HG02852 (cell line): ENCODE data around the gene ALDH1A3.

Experiments used
- ATAC-seq: cut with Tn5 transposase; IDR thresholded peaks from one replicate; pipeline ENCODE4 v1.9.1; 2021; ENCODE audit warnings: mild to moderate bottlenecking, moderate library complexity; ENCODE audit not compliant: unreplicated experiment

The ALDH1A3 gene

DNA sequence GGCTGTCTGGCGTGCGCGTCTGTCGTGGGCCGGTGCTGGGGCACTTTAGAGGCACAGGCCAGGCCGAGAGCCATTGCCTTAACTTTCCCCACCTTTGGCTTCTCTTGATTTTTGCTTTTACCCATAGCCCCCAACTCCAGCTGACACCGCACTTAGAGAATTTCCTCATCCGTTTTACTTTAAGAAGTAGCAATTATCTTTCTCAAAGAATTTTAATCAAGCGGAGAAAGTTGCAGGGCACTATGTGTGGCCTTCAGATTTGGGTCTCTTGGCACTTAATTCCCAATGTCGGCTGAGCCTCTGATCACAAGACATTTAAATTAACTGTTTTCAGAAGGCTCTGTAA lies 1.2 kb downstream of the ALDH1A3 start:
- ATAC-seq, result no peak

- no peak for ATAC-seq
Measured at GRCh38 chr15:100881573-100882336, 2.1 kb downstream of the ALDH1A3 start.

- no peak for ATAC-seq
Measured at GRCh38 chr15:100885116-100885515, 5.5 kb downstream of the ALDH1A3 start.

- ATAC-seq, result no peak
Measured at GRCh38 chr15:100885811-100886210, 6.2 kb downstream of the ALDH1A3 start.

DNA sequence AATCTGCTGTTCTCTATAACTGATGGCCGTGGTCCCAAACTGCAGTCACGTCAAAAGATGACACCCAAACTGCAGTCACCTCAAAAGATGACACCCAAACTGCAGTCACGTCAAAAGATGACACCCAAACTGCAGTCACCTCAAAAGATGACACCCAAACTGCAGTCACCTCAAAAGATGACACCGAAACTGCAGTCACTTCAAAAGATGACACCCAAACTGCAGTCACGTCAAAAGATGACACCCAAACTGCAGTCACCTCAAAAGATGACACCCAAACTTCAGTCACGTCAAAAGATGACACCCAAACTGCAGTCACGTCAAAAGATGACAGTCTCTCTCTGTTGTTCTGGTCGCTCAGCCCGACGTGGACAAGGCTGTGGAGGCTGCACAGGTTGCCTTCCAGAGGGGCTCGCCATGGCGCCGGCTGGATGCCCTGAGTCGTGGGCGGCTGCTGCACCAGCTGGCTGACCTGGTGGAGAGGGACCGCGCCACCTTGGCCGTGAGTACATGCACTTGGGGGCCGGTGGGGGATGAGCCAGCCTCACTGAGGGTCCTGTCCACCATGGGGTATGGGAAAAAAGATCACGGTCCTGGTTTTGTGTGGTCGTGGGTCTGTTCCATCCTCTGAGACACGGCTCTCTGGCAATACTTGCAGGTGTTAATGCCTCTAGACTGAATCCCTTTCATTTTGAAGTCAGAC lies 7.7 kb downstream of the ALDH1A3 start:
- no peak for ATAC-seq

- no peak for ATAC-seq
Measured at GRCh38 chr15:100889385-100890050, 9.9 kb downstream of the ALDH1A3 start.

DNA sequence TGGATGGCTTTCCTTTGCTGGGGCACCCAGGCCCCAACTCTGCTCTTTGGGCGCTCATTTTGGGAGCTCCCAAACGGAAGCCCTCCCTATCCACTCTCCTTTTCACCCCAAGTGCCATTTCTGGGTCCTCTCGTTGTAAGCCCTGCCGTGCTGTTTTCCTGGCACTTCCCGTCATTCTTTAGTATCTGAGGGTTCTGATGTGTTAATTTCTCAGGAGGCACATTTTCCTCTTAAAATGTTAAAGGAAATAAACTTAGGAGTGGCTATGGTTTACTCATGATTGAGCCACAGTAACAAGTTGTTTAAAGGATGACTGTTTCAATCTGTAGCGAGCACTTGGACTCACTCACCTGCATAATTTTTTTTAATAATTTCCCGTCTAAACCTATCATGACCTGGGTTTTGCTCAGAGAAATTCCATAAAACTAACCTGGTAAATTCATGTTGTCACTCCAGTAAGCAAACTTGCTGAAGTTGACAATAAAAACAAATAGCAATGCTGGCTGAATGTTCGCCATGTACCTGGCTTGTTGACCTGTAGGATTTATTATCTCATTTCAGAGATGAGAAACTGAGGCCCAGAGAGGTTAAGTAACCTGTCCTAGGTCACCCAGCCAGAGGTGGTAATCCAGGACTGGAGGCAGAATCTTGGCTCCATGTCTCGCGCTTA lies 10.6 kb downstream of the ALDH1A3 start:
- ATAC-seq, result no peak

- ATAC-seq, result no peak
Measured at GRCh38 chr15:100890850-100891249, 11.2 kb downstream of the ALDH1A3 start.

DNA sequence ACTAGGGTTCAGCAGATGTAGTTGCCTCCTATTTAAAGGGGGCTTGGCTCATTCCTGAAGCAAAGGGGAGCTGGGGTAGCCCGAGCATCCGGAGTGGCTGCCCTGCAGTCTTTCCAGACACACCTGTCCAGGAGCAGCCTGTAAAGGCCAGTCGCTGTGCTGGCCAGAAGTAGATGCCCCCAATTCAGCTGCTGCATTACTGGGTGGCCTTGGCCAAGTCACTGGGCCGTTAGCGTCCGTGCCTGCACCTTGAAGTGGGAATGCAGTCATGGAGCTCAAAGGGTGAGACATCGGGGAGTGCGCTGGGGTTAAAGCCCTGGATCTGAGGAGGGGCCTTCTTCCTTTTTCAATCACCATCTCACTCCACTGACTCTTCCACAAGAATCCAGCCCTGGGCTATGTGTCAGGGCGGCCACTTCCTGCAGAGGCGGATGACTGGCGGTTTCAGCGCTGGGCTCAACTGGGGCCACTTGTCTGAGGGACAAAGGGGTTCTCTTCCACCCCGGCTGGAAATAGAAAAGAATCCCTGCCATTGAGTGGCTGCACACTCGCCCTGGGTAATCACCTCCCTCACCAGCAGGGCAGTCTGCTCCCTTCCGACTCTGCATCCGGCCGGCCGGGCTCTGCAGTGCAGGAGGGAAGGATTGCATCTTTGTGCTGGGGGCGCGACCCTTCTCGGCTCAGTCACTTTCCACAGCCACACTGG lies 11.8 kb downstream of the ALDH1A3 start:
- ATAC-seq, result no peak

DNA sequence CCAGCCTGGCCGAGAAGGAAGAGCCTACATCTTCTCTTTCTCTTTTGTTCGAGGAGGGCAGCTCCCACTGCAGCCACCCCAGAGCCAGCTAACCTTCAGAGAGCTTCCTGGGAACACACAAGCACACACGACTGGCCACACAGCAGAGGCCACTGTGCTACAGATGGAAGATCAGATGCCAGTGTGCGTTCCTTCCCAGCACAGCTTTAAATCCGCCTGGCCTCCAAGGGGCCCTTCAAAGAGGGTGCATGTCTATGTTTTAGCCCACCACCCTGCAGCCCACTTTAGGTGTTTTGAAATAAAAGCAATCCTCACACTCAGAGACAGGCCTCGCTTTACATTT lies 12.4 kb downstream of the ALDH1A3 start:
- no peak for ATAC-seq

DNA sequence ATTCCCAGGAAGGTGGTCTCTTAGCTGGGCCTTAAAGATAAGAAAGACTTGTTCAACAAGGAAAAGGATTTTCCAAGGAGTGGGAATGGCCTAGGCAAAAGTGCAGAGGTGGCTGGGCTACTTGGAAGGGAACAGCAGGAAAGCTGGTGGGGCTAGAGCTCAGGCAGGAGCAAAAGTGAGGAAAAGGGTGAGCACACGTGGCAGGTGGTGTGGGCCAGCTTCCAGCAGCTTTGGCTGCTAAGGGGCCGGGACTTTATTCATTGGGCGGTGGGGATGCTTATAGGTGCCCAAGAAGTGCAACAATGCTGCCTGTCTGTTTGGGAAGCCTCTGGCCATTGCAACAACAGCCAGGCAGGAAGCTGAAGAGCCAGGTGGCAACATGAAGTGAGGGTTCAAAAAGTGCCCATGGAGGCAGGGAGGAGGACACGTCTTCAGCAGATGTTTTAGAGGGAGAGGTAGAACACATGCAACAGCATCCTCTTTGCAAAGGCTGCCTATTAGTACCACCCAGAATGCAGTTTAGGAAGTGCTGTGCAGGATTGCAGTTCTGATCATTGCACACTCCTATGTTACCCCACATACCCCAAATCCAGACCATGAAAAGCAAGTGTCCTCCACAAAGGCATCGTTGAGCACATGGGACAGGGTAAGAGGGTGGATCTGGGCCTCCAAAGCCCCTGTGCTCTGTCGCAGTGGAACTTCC lies 13.8 kb downstream of the ALDH1A3 start:
- ATAC-seq, result no peak

DNA sequence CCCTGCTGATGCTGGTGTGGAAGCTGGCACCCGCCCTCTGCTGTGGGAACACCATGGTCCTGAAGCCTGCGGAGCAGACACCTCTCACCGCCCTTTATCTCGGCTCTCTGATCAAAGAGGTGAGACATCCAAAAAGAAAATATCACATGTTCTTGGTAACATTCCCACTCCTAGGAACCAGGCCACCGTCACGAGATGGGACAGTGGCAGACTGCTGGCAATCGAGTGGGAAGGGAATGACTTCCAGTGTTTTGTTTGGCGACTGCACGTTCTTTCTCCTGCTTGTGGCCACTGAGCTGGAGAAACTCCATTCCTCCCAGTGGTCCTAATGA lies 14.3 kb downstream of the ALDH1A3 start:
- ATAC-seq, result no peak

GRCh38 chr15:100895721-100896120 lies 16.1 kb downstream of the ALDH1A3 start:
- ATAC-seq, result no peak

DNA sequence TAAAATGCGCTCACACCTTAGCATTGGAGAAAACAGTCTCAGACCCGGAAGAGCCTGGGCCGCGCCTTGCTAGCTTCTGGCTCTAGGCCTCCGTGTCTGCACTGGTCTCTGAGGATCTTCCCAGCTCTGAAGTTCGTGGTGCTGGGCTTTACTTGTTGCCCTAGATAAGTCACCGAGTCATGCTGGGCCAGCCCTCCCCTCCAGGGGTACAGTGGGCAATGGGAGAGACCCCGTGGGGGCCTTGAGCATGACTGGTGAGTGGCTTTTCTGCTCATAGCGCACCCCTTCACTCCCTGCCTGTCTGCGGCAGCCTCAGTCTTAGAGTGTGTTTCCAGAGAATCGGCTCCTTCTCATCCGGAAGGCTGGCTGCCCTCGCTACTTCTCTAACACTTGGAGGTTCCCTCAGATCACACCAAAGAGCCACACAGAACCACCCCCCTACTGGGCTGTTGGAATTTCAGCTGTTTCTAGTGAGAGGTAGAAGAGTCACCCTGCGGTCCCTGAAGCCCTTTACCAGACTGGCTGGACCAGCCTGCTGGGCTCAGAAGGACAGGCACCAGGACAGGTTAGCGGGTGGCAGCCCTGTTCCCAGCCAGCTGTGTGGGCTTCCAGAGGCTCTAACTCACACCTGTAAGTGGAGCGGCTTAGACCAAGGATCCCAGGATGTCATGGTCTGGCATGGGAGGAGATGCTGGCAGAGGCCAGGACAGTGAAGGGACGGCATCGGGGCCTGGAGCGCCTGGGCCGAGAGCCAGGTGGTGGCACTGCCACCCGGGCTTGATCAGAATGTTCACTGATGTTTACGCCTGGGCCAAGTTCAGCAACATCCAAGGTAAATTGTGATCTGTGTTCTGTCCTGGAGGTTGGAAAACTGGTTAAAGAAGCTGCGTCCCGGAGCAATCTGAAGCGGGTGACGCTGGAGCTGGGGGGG lies 17.9 kb downstream of the ALDH1A3 start:
- ATAC-seq, result no peak

DNA sequence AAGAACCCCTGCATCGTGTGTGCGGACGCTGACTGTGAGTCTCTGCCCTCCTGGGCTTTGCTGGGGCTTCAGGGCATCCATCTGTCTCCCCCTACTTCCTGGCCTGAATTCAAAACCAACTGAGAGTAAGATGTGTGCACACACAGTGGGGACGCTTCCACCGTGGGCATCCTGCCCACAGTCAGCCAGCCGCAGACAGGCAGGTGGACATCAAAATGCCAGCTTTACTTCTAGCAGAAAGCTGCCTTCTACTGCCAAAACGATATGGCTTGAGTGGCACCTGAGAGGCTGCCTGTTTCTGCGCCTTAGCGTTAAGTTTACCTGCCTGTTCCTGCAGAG lies 18.5 kb downstream of the ALDH1A3 start:
- ATAC-seq, result no peak

DNA sequence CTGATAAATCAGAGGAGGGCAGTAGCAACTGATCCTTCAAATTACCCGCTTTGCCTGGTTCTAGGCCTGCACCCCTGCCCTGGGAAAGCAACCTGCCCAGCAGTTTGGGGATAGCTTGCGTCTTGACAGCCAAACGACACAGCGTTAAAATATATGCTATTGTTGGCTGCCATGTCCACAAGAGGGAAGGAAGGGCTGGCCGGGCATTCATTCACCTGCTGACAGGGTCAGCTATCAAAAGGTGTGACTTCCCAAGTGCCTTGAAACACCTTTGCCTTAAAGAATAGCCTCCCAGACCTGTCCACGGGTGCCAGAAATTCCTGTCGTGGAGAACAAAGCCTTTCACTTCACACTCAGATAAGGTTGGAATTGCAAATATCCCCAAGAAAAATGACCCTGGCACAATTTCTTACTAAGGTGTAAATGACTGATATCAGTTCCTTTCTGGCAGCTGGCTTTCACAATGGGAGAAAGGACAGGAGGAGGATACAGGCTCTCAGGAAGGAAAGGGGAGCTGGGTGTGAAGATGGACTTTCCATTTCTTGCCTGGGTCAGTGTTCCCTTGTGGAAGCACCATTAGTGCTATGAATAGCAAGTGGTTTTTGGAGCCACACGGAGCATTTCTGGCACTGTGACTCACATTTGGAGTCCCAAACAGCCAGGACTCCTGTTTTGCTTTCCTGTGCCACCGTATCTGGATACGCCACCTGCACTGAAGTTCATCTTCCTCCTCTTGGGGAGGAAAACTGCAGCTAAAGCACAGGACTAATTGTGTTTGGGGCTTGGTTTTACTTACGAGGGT lies 19.2 kb downstream of the ALDH1A3 start:
- no peak for ATAC-seq

DNA sequence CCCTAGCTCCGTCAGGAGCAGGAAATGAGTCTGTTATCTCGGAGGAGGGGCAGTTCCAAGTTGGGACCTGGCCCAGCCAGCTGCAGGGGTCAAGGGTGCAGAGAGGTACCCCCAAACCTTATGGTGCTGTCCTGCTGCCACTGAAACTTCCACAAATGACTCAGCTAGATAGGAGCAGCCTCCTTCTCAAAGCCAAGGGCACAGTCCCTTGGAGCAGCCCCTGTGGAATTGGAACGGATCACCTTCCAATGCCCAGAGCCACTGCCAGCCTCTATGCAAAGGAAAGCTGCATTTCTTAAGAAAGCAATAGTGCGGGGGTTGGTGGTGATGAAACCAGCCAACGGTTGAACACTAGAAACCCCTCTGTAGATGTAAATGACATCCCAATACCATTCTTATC lies 20.0 kb downstream of the ALDH1A3 start:
- no peak for ATAC-seq

DNA sequence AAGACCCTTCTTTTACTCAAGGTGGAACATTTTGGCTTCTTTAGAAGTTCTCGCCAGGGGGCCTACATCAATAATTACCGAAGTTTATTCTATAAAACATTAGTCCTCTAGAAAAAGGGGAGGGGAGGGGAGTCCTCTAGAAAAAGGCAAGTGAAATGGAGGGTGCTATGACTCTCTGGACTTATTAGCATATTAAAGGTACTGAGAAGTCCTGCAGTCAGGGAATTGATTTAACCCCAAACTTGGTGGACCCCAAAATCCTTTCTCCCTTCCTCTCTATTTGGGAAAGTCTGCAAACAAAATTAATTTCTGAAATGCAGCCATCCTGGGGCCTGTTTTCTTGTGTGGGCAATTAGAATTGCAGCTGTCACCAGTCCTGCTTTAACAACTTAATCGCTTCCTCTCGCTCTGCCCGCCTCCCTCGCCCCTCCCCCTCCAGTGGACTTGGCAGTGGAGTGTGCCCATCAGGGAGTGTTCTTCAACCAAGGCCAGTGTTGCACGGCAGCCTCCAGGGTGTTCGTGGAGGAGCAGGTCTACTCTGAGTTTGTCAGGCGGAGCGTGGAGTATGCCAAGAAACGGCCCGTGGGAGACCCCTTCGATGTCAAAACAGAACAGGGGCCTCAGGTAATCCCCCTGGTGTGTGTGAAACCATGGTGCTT lies 20.6 kb downstream of the ALDH1A3 start:
- no peak for ATAC-seq
